Measurements from ENCODE around the gene PACS1. TPM values are rescaled to one million over a fixed set of nuclear protein-coding genes. Genes with fewer than 3 reads are reported as not detected.

PACS1 gene
- total RNA-seq, 6 experiments from 2014 or later = 82.8 to 114 (median 91.8) TPM

DNA sequence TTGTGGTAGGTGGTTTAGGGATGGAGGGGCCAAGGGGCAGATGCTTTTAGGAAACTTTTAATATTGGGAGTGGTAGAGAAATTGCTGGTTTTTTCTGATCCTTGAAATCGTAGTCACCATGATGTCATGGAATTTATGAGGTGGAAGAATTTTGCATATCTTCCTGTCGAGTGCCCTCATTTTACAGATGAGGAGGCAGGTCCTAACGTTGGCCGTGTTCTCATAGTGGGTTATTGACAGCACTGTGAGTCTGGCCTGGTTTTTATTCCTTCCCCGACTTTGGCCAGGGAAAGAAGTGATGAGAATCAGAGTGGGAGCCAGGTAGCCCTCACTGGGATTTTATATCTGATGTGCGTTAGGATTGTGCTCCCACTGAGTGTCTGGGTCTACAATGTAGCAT is 8.8 kb upstream of the PACS1 start:
- H3K27ac Mint-ChIP-seq = peak overlapping the region; percentile 31
- H3K36me3 Mint-ChIP-seq (ENCODE audit: low read depth) = peaks cover 63% of the 10 kb centered on the region
- H3K27me3 Mint-ChIP-seq (ENCODE audit: insufficient read depth) = no peaks in the 10 kb centered on the region; the same call in 1 of the 2 replicates
- TF ChIP-seq, protein P1, sequence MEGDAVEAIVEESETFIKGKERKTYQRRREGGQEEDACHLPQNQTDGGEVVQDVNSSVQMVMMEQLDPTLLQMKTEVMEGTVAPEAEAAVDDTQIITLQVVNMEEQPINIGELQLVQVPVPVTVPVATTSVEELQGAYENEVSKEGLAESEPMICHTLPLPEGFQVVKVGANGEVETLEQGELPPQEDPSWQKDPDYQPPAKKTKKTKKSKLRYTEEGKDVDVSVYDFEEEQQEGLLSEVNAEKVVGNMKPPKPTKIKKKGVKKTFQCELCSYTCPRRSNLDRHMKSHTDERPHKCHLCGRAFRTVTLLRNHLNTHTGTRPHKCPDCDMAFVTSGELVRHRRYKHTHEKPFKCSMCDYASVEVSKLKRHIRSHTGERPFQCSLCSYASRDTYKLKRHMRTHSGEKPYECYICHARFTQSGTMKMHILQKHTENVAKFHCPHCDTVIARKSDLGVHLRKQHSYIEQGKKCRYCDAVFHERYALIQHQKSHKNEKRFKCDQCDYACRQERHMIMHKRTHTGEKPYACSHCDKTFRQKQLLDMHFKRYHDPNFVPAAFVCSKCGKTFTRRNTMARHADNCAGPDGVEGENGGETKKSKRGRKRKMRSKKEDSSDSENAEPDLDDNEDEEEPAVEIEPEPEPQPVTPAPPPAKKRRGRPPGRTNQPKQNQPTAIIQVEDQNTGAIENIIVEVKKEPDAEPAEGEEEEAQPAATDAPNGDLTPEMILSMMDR (IDR thresholded peaks at IDR 0.05) = no peak
- no peak for DNase-seq
- H3K9me3 Mint-ChIP-seq = no peaks in the 10 kb centered on the region
- no peak overlapping the region; the same call in 1 of the 2 replicates for H3K4me3 Mint-ChIP-seq
- no peaks in the 10 kb centered on the region for H3K4me1 Mint-ChIP-seq (ENCODE audit: low read depth)

- no peaks in the 10 kb centered on the region for H3K9me3 Mint-ChIP-seq
- DNase-seq = no peak
- peaks cover 64% of the 10 kb centered on the region for H3K36me3 Mint-ChIP-seq (ENCODE audit: low read depth)
- no peaks in the 10 kb centered on the region for H3K4me1 Mint-ChIP-seq (ENCODE audit: low read depth)
- H3K27ac Mint-ChIP-seq = peak overlapping the region; percentile 38; the same call in 1 of the 2 replicates
- TF ChIP-seq, protein P1 (IDR thresholded peaks at IDR 0.05) = no peak
- no peak overlapping the region for H3K4me3 Mint-ChIP-seq
- no peaks in the 10 kb centered on the region; the same call in 1 of the 2 replicates for H3K27me3 Mint-ChIP-seq (ENCODE audit: insufficient read depth)
Observed at GRCh38 chr11:66062408-66062807, 7.7 kb upstream of the PACS1 start.

GRCh38 chr11:66063900-66064299 is 6.2 kb upstream of the PACS1 start:
- Mint-ChIP-seq H3K36me3 (ENCODE audit: low read depth) (peaks cover 70% of the 10 kb centered on the region), H3K9me3 (no peaks in the 10 kb centered on the region), H3K4me3 (no peak overlapping the region), H3K27me3 (ENCODE audit: insufficient read depth) (no peaks in the 10 kb centered on the region; the same call in 1 of the 2 replicates), H3K27ac (no peak overlapping the region), H3K4me1 (ENCODE audit: low read depth) (peaks cover 12% of the 10 kb centered on the region)
- no peak for DNase-seq
- TF ChIP-seq, protein P1 (IDR thresholded peaks at IDR 0.05) = no peak

DNA sequence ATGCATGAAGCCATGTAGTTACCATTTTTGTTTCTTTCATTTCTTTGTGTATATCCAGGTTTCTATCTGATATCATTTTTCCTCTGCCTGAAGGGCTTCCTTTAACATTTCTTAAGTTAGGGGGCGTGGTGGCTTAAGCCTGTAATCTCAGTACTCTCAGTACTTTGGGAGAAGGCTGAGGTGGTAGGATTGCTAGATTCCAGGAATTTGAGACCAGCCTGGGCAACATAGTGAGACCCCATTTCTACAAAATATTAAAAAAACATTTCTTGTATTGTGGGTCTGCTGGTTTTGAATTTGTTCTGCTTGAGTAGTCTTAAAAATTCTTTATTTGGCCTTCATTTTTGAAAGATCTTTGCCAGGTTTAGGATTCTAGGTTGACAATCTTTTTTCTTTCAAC is 5.5 kb upstream of the PACS1 start:
- Mint-ChIP-seq H3K4me3 (no peak overlapping the region), H3K4me1 (ENCODE audit: low read depth) (peaks cover 19% of the 10 kb centered on the region), H3K27ac (no peak overlapping the region), H3K27me3 (ENCODE audit: insufficient read depth) (no peaks in the 10 kb centered on the region; the same call in 1 of the 2 replicates), H3K36me3 (ENCODE audit: low read depth) (peaks cover 71% of the 10 kb centered on the region), H3K9me3 (no peaks in the 10 kb centered on the region)
- TF ChIP-seq, protein P1 (IDR thresholded peaks at IDR 0.05) = no peak
- no peak for DNase-seq

DNA sequence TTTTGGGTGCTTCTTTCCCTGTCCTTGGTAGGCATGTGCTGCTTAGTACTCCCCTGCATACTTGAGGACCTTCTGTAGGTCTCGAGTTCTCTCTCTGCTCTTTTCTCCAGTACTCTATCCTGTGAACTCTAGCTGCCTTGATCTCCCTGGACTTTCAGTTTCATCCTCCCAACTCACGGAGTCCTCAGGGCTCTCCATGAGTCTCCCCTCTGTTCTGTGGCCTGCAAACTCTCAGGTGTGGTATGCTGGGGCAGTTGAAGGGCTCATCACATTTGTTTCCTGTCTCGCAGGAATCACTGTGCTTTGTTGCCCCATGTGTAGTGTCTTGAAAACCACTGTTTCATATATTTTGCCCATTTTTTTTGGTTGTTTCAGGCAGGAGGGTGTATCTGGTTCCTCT is 3.3 kb upstream of the PACS1 start:
- DNase-seq = no peak
- peaks cover 62% of the 10 kb centered on the region for H3K36me3 Mint-ChIP-seq (ENCODE audit: low read depth)
- H3K27me3 Mint-ChIP-seq (ENCODE audit: insufficient read depth) = no peaks in the 10 kb centered on the region; the same call in none of the 2 replicates
- peaks cover 26% of the 10 kb centered on the region for H3K4me1 Mint-ChIP-seq (ENCODE audit: low read depth)
- no peak overlapping the region for H3K4me3 Mint-ChIP-seq
- peak overlapping the region; percentile 35; the same call in 1 of the 2 replicates for H3K27ac Mint-ChIP-seq
- no peaks in the 10 kb centered on the region for H3K9me3 Mint-ChIP-seq
- TF ChIP-seq, protein P1 (IDR thresholded peaks at IDR 0.05) = no peak

Data from HFFc6 (cell line).